K562 (cell line): Measurements from ENCODE around the gene PDE6B. TPM values are rescaled to one million over a fixed set of nuclear protein-coding genes. Genes with fewer than 3 reads are reported as not detected.
A peak's percentile ranks its signal among the peaks of the same experiment; 100 is the strongest.

ENCODE experiments used
- CSDE1 ChIP-seq, 2 experiments: fragments of 450-650 bp; IDR thresholded peaks; 2 replicates each; pipeline ENCODE4 v1.6.1; 2016; ENCODE audit warnings: mild to moderate bottlenecking in 1 of 2
- DIDO1 ChIP-seq: fragments of 450-650 bp; IDR thresholded peaks from 2 replicates; pipeline ENCODE4 v1.6.1; 2016; ENCODE audit warnings: low read depth, missing biosample characterization, missing genetic modification characterization
- DNMT1 ChIP-seq: fragments of 450-650 bp; IDR thresholded peaks from 2 replicates; pipeline ENCODE4 v1.6.1; 2016; ENCODE audit warnings: antibody characterized with exemption, mild to moderate bottlenecking
- ETV6 ChIP-seq, 3 experiments: fragments of 150-350 bp in 1 of 3; sonication (generic) in 1 of 3; formaldehyde crosslinking in 1 of 3; IDR thresholded peaks; 2 replicates each; pipeline versions ENCODE4 v1.6.1 to v1.8.0; 2014 to 2022; ENCODE audit warnings: borderline replicate concordance in 2 of 3, low read depth in 2 of 3, antibody characterized with exemption in 1 of 3, low read length in 1 of 3, mild to moderate bottlenecking in 1 of 3, missing genetic modification reagents in 1 of 3
- GABPA ChIP-seq: fragments of 200-800 bp; sonication (Bioruptor generic); conservative IDR thresholded peaks from 2 replicates; pipeline ENCODE4 v1.6.1; 2016; ENCODE audit warnings: low read depth, missing genetic modification characterization, missing compliant biosample characterization
- GATAD2A ChIP-seq: fragments of 450-650 bp; IDR thresholded peaks from 2 replicates; pipeline ENCODE4 v1.6.1; 2017
- KAT7 ChIP-seq: sonication (generic); formaldehyde crosslinking; IDR thresholded peaks from 2 replicates; pipeline ENCODE4 v1.8.0; 2022; ENCODE audit warnings: missing genetic modification reagents, mild to moderate bottlenecking, borderline replicate concordance
- L3MBTL2 ChIP-seq: fragments of 450-650 bp; IDR thresholded peaks from 2 replicates; pipeline ENCODE4 v1.6.1; 2016; ENCODE audit warnings: mild to moderate bottlenecking, moderate library complexity
- MAFG ChIP-seq: fragments of 450-650 bp; conservative IDR thresholded peaks from 2 replicates; pipeline ENCODE4 v1.6.1; 2016; ENCODE audit warnings: missing genetic modification characterization, missing compliant biosample characterization
- MECOM ChIP-seq: fragments of 250-450 bp; sonication (Bioruptor Pico); IDR thresholded peaks from 2 replicates; pipeline ENCODE4 v1.8.0; 2022; ENCODE audit warnings: inconsistent platforms
- PHF21A ChIP-seq: fragments of 450-650 bp; IDR thresholded peaks from 2 replicates; pipeline ENCODE4 v1.6.1; 2017; ENCODE audit warnings: low read depth, borderline replicate concordance
- POLR2B ChIP-seq: fragments of 450-650 bp; IDR thresholded peaks from 2 replicates; pipeline ENCODE4 v1.6.1; 2018; ENCODE audit warnings: low read depth; ENCODE audit not compliant: partially characterized antibody
- SNRNP70 ChIP-seq: fragments of 200-400 bp; formaldehyde crosslinking; optimal IDR thresholded peaks from 2 replicates; pipeline ENCODE3; 2017; ENCODE audit warnings: low read depth, low read length
- U2AF1 ChIP-seq: fragments of 200-400 bp; formaldehyde crosslinking; optimal IDR thresholded peaks from 2 replicates; pipeline ENCODE3; 2017; ENCODE audit warnings: mild to moderate bottlenecking, low read depth, low read length, moderate library complexity
- ZNF174 ChIP-seq: fragments of 250-450 bp; sonication (Bioruptor Pico); IDR thresholded peaks from 2 replicates; pipeline ENCODE4 v1.4.0; 2020; ENCODE audit warnings: mild to moderate bottlenecking
- ZNF445 ChIP-seq: fragments of 250-450 bp; sonication (Bioruptor Pico); IDR thresholded peaks from 2 replicates; pipeline ENCODE4 v1.4.0; 2020; ENCODE audit warnings: low read depth, mild to moderate bottlenecking, moderate library complexity
- ZNF766 ChIP-seq: fragments of 200-800 bp; sonication (Bioruptor generic); conservative IDR thresholded peaks from 2 replicates; pipeline ENCODE4 v1.6.1; 2016; ENCODE audit warnings: missing genetic modification characterization, missing compliant biosample characterization
- polyA plus RNA-seq, 8 experiments: library from polyadenylated mRNA; depleted of rRNA in 4 of 8; stranded (reverse) in 5 of 8; unstranded in 3 of 8; fragments of >200 nt; fragmentation: Nextera tagmentation in 2 of 8; fragmentation: Illumina TruSeq in 1 of 8; extraction: Ambion mirVana in 2 of 8; extraction: Trizol in 1 of 8; gene quantifications; 2 replicates each; pipeline versions ENCODE4 v1.2.1 to v1.2.3, GENCODE V29; 2011 to 2014; ENCODE audit warnings: inconsistent platforms in 1 of 8, missing spikeins in 1 of 8
- total RNA-seq, 7 experiments: library from RNA; depleted of rRNA in 6 of 7; stranded (reverse); fragments of >200 nt in 6 of 7; fragmentation: Illumina TruSeq in 2 of 7; extraction: Trizol in 2 of 7; gene quantifications; 2 replicates each; pipeline versions ENCODE4 v1.2.1 to v1.2.3, GENCODE V29; 2011 to 2021; ENCODE audit warnings: low replicate concordance in 1 of 7
- TF ChIP-seq, protein P1 (sequence below): fragments of 250-450 bp; sonication (Bioruptor Pico); IDR thresholded peaks from 2 replicates; pipeline ENCODE4 v1.4.0; 2020; ENCODE audit warnings: mild to moderate bottlenecking, moderate library complexity, borderline replicate concordance
- TF ChIP-seq, protein P2 (sequence below): sonication (generic); formaldehyde crosslinking; IDR thresholded peaks from 2 replicates; pipeline ENCODE4 v1.8.0; 2022; ENCODE audit warnings: missing genetic modification reagents, mild to moderate bottlenecking, moderate library complexity, borderline replicate concordance
- TF ChIP-seq, protein P3 (sequence below): fragments of 250-450 bp; sonication (Bioruptor Pico); IDR thresholded peaks from 2 replicates; pipeline ENCODE4 v1.5.0; 2021
- TF ChIP-seq, protein P4 (sequence below): fragments of 250-450 bp; sonication (Bioruptor Pico); IDR thresholded peaks from 2 replicates; pipeline ENCODE4 v1.9.0; 2021; ENCODE audit warnings: mild to moderate bottlenecking
- TF ChIP-seq, protein P5 (sequence below): fragments of 450-650 bp; IDR thresholded peaks from 2 replicates; pipeline ENCODE4 v1.6.1; 2016; ENCODE audit warnings: low read depth, mild to moderate bottlenecking, moderate library complexity

PDE6B gene
- total and polyA plus RNA-seq, 9 of the 15 experiments (the other 6 are each of a cell fraction or from before 2014, with no cell fraction given) = 0.04 TPM; not detected in 8

DNA sequence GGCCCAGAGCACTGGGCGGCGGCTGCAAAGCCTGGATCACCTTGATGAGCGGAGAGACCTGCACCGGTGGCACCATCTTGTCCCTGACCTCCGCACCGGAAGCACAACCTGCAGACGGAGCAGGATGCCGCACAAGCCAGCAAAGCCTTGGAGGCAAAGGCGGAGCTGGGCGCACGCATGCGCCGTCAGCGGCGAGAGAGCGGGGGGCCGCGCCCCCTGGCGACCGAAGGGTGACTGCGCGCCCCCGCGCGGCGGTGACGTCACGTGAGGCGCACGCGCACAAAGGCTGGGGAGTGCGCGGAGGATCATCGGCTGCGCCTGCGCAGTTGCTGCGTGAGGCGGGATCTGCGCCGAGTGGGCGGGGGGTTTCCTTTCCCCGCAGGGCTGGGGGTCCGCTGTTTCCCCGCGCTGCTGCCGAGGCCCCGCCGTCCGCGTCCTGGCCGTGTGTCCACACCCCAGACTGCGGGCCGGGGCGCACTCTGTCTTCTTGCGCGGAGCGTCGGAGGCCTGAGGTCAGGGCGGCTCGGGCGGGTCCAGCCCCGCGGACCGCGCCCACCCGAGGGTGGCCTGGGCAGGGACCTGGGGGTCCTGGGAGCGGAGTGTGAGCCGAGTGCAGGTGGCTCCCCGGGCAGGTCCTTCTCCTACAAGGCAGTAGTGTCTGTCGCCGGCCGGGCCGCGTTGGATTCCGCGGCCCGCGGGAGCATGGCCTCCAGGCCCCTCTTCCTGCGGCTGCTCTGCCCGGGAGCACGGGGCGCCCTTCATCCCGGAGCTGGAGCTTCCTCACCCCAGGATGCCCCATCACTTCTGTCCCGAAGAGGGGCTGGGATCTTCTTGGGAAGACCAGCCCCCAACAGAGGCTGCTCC, 49.0 kb downstream of the PDE6B start, which contains the start of the genes ATP5ME and MYL5 (continued):
- TF ChIP-seq, protein P1, sequence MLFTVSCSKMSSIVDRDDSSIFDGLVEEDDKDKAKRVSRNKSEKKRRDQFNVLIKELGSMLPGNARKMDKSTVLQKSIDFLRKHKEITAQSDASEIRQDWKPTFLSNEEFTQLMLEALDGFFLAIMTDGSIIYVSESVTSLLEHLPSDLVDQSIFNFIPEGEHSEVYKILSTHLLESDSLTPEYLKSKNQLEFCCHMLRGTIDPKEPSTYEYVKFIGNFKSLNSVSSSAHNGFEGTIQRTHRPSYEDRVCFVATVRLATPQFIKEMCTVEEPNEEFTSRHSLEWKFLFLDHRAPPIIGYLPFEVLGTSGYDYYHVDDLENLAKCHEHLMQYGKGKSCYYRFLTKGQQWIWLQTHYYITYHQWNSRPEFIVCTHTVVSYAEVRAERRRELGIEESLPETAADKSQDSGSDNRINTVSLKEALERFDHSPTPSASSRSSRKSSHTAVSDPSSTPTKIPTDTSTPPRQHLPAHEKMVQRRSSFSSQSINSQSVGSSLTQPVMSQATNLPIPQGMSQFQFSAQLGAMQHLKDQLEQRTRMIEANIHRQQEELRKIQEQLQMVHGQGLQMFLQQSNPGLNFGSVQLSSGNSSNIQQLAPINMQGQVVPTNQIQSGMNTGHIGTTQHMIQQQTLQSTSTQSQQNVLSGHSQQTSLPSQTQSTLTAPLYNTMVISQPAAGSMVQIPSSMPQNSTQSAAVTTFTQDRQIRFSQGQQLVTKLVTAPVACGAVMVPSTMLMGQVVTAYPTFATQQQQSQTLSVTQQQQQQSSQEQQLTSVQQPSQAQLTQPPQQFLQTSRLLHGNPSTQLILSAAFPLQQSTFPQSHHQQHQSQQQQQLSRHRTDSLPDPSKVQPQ (CRISPR knock-in tag) = no peak
- TF ChIP-seq KAT7 (CRISPR knock-in tag) = no peak; the same call in 1 of the 2 replicates
- TF ChIP-seq POLR2B = peak; percentile 85
- TF ChIP-seq SNRNP70 = no peak
- no peak for TF ChIP-seq DNMT1
- no peak; a peak in 1 of 4 replicates for TF ChIP-seq CSDE1 (IDR thresholded peaks at IDR 0.05)
- TF ChIP-seq GATAD2A = no peak; the same call in 1 of the 2 replicates
- peak; percentile 60; the same call in 1 of the 2 replicates for TF ChIP-seq L3MBTL2
- TF ChIP-seq ETV6 (IDR thresholded peaks at IDR 0.05; ENCODE audit: borderline replicate concordance in 1 of 2, low read depth in 2 of 2, low read length in 1 of 2) = no peak
- TF ChIP-seq ETV6 (CRISPR knock-in tag; IDR thresholded peaks at IDR 0.05; ENCODE audit: borderline replicate concordance) = no peak; the same call in 1 of the 2 replicates
- TF ChIP-seq, protein P2, sequence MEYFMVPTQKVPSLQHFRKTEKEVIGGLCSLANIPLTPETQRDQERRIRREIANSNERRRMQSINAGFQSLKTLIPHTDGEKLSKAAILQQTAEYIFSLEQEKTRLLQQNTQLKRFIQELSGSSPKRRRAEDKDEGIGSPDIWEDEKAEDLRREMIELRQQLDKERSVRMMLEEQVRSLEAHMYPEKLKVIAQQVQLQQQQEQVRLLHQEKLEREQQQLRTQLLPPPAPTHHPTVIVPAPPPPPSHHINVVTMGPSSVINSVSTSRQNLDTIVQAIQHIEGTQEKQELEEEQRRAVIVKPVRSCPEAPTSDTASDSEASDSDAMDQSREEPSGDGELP = peak; percentile 75
- TF ChIP-seq ZNF766 (CRISPR knock-in tag) = no peak
- no peak for TF ChIP-seq MECOM (CRISPR knock-in tag)
- TF ChIP-seq GABPA (tag) = peak; percentile 97
- peak; percentile 70 for TF ChIP-seq U2AF1
- TF ChIP-seq, protein P3, sequence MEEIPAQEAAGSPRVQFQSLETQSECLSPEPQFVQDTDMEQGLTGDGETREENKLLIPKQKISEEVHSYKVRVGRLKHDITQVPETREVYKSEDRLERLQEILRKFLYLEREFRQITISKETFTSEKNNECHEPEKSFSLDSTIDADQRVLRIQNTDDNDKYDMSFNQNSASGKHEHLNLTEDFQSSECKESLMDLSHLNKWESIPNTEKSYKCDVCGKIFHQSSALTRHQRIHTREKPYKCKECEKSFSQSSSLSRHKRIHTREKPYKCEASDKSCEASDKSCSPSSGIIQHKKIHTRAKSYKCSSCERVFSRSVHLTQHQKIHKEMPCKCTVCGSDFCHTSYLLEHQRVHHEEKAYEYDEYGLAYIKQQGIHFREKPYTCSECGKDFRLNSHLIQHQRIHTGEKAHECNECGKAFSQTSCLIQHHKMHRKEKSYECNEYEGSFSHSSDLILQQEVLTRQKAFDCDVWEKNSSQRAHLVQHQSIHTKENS = no peak
- TF ChIP-seq, protein P4, sequence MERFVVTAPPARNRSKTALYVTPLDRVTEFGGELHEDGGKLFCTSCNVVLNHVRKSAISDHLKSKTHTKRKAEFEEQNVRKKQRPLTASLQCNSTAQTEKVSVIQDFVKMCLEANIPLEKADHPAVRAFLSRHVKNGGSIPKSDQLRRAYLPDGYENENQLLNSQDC = no peak
- no peak for TF ChIP-seq PHF21A
- TF ChIP-seq MAFG (tag) = no peak
- no peak for TF ChIP-seq ZNF445 (CRISPR knock-in tag)
- TF ChIP-seq ZNF174 (CRISPR knock-in tag) = no peak
- TF ChIP-seq DIDO1 = no peak
- TF ChIP-seq, protein P5, sequence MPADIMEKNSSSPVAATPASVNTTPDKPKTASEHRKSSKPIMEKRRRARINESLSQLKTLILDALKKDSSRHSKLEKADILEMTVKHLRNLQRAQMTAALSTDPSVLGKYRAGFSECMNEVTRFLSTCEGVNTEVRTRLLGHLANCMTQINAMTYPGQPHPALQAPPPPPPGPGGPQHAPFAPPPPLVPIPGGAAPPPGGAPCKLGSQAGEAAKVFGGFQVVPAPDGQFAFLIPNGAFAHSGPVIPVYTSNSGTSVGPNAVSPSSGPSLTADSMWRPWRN = no peak
